ENCODE measurements around the gene CUX1. TPM values are rescaled to one million over a fixed set of nuclear protein-coding genes. Genes with fewer than 3 reads are reported as not detected.
A peak's percentile ranks its signal among the peaks of the same experiment; 100 is the strongest.
"Not testable (repeated sequence)": the region's sequence is repeated elsewhere in the genome, so short reads cannot be mapped to it uniquely, and the experiment has no call there.

The CUX1 gene
- total RNA-seq, 1 experiment from 2014 or later, result 92.4 TPM

DNA sequence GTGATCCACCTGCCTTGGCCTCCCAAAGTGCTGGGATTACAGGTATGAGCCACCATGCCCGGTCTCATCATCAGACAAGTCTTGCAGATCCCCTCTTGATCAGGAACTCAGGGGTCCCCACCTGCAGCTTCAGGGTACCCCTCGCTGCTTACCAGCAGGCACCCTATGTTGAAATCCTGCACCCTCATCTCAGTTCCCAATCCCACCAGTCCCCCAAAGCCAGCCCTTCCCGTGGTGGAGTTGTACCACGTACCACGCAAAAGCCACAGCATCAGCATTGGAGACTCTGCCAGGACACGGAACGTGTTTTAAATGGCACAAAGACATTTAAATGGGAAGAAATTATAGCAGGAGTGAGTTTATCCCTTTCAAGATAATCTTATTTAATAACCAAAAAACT lies 202.0 kb downstream of the CUX1 start:
- H3K79me2 ChIP-seq (ENCODE audit: low read length), result peaks cover 84% of the 10 kb centered on the region
- no peaks in the 10 kb centered on the region for H3K4me1 ChIP-seq (ENCODE audit: low read length)
- no peak overlapping the region for H3K4me3 ChIP-seq (ENCODE audit: low read length)

DNA sequence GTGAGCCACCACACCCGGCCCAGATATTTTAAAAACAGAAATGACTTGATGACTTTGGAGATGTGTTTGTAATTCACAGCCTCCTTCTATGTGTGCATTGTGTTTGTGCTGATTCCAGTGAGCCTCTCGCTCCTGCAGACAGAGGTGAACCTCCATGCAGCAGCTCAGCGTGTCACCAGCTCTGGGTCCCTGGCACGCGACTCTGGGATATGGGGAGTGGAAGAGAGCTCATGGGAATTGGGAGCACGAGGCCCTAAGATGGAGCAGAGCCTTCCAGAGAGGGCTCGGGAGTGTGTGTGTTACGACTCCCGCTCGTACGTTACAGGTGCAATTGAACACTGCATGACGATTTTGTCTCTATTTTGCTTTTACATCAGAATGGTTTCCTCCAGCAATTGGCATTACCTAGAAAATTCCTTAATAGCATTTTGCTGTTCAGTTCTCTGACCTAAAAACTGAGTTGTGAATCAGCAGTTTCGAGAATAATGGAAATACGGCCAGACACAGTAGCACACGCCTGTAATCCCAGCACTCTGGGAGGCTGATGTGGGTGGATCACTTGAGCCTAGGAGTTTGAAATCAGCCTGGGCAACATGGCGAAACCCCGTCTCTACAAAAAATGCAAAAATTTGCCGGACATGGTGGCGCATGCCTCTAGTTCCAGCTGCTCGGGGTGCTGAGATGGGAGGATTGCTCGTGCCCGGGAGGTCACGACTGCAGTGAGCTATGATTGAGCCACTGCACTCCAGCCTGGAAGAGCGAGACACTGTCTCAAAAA lies 204.6 kb downstream of the CUX1 start:
- no peak overlapping the region for H3K27ac ChIP-seq (ENCODE audit: low read length)
- H3K9ac ChIP-seq (ENCODE audit: low read length), result no peak overlapping the region
- peaks cover 78% of the 10 kb centered on the region for H3K79me2 ChIP-seq (ENCODE audit: low read length)
- H3K4me2 ChIP-seq (ENCODE audit: low read depth, low read length, poor library complexity, severe bottlenecking), result no peak overlapping the region
- no peak for DNase-seq
- no peaks in the 10 kb centered on the region for H3K4me1 ChIP-seq (ENCODE audit: low read length)
- H3K4me3 ChIP-seq (ENCODE audit: low read length), result no peak overlapping the region
- no peaks in the 10 kb centered on the region for H3K9me2 ChIP-seq (replicated peaks; ENCODE audit: insufficient read depth, low read length)
- no peaks in the 10 kb centered on the region for H3K27me3 ChIP-seq (ENCODE audit: low read length)
- H4K20me1 ChIP-seq (ENCODE audit: insufficient read depth, low read depth, low read length), result no peaks in the 10 kb centered on the region
- no peaks in the 10 kb centered on the region for H3K9me3 ChIP-seq (ENCODE audit: low read length)
- no peaks in the 10 kb centered on the region for H3K36me3 ChIP-seq (ENCODE audit: insufficient read depth, low read length)
- no peak overlapping the region for H2AFZ ChIP-seq (ENCODE audit: low read length)

More for the DNA sequence above, 202.0 kb downstream of the CUX1 start:
- Histone ChIP-seq H3K9me2 (replicated peaks; ENCODE audit: insufficient read depth, low read length) (no peaks in the 10 kb centered on the region), H3K27me3 (ENCODE audit: low read length) (no peaks in the 10 kb centered on the region), H3K9ac (ENCODE audit: low read length) (no peak overlapping the region), H2AFZ (ENCODE audit: low read length) (no peak overlapping the region), H3K4me2 (ENCODE audit: low read depth, low read length, poor library complexity, severe bottlenecking) (no peak overlapping the region), H4K20me1 (ENCODE audit: insufficient read depth, low read depth, low read length) (no peaks in the 10 kb centered on the region), H3K9me3 (ENCODE audit: low read length) (no peaks in the 10 kb centered on the region), H3K27ac (ENCODE audit: low read length) (no peak overlapping the region), H3K36me3 (ENCODE audit: insufficient read depth, low read length) (peaks cover 3% of the 10 kb centered on the region; the same call in 1 of the 2 replicates)
- DNase-seq, result no peak

DNA sequence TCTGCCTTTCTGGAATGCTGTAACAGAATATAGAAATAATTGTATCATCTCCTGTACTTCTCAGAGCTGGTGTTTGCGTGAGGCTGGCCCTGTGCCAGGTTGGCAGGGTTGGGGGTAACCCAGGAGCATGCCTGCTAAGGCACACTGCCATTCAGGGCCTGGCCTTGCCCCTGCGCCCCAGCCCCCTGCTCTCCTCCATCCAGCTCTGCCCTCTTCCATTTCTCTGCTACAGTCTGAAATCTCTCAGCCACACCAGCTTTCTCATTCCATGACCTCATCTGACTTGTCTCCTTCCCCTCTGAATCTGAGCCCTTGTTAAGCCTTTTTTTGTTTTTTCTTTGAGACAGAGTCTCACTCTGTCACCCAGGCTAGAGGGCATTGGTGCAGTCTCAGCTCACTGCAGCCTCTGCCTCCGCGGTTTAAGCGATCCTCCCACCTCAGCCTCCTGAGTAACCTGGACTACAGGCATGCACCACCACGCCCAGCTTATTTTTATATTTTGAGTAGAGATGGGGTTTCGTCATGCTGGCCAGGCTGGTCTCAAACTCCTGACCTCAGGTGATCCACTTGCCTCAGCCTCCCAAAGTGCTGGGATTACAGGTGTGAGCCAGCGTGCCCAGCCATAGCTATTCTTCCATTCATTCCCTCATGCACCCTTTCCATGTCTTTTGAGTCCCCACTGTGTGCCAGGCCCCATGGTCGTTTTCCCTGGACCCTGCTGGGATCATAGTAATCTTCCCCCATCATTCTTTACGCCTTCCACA lies 206.8 kb downstream of the CUX1 start:
- H3K4me2 ChIP-seq (ENCODE audit: low read depth, low read length, poor library complexity, severe bottlenecking), result no peak overlapping the region
- no peaks in the 10 kb centered on the region for H3K9me2 ChIP-seq (replicated peaks; ENCODE audit: insufficient read depth, low read length)
- no peak overlapping the region for H2AFZ ChIP-seq (ENCODE audit: low read length)
- peaks cover 68% of the 10 kb centered on the region for H3K79me2 ChIP-seq (ENCODE audit: low read length)
- no peak for DNase-seq
- H3K4me3 ChIP-seq (ENCODE audit: low read length), result no peak overlapping the region
- H4K20me1 ChIP-seq (ENCODE audit: insufficient read depth, low read depth, low read length), result no peaks in the 10 kb centered on the region
- H3K9ac ChIP-seq (ENCODE audit: low read length), result no peak overlapping the region
- H3K27ac ChIP-seq (ENCODE audit: low read length), result no peak overlapping the region
- H3K27me3 ChIP-seq (ENCODE audit: low read length), result no peaks in the 10 kb centered on the region
- H3K4me1 ChIP-seq (ENCODE audit: low read length), result peaks cover 11% of the 10 kb centered on the region
- H3K36me3 ChIP-seq (ENCODE audit: insufficient read depth, low read length), result peaks cover 3% of the 10 kb centered on the region; the same call in 1 of the 2 replicates
- H3K9me3 ChIP-seq (ENCODE audit: low read length), result no peaks in the 10 kb centered on the region

DNA sequence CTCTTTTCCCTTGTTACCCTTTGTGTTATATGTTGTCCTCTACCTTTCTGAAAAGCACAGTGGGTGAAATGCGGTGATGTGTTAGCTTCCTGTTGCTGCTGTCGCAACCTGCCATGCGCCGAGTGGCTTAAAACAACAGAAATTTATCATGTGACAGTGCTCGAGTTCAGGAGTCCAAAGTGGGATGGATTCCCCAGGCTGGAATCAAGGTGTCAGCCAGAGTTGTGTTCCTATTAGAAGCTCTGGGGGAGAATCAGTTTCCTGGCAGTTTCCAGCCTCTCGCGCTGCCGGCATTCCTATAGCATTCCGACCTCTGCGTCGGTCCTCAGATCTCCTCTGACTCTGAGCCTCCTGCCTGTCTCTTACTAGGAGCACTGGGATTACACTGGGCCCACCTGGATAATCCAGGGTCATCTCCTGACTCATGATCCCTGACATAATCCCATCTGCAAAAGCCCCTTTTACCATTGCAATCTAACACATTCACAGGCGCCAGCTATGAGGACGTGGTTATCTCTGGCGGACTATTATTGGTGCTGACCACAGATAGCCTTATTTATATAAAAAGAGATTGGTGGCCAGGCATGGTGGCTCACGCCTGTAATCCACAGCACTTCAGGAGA lies 207.5 kb downstream of the CUX1 start:
- Histone ChIP-seq H3K27me3 (ENCODE audit: low read length) (no peaks in the 10 kb centered on the region), H3K4me2 (ENCODE audit: low read depth, low read length, poor library complexity, severe bottlenecking) (no peak overlapping the region), H3K9me3 (ENCODE audit: low read length) (no peaks in the 10 kb centered on the region)

DNA sequence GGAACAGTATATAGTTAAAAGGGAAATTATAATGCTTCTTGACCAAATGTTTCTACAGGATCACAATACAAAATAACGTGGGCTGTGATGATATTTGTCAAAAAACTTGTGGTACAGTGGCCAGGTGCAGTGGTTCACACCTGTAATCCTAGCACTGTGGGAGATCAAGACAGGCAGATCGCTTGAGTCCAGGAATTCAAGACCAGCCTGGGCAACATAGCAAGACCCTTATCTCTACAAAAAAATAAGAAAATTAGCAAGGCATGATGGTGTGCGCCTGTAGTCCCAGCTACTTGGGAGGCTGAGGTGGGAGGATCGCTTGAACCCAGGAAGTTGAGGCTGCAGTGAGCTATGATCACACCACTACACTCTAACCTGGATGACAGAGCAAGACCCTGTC lies 208.4 kb downstream of the CUX1 start:
- not testable (repeated sequence) for H3K4me3 ChIP-seq (ENCODE audit: low read length); H3K36me3 ChIP-seq (ENCODE audit: insufficient read depth, low read length); H3K27ac ChIP-seq (ENCODE audit: low read length); H4K20me1 ChIP-seq (ENCODE audit: insufficient read depth, low read depth, low read length); H3K9me3 ChIP-seq (ENCODE audit: low read length); H2AFZ ChIP-seq (ENCODE audit: low read length); H3K9ac ChIP-seq (ENCODE audit: low read length); DNase-seq; H3K9me2 ChIP-seq (replicated peaks; ENCODE audit: insufficient read depth, low read length); H3K4me2 ChIP-seq (ENCODE audit: low read depth, low read length, poor library complexity, severe bottlenecking); H3K27me3 ChIP-seq (ENCODE audit: low read length)
- Histone ChIP-seq H3K4me1 (ENCODE audit: low read length) (peaks cover 27% of the 10 kb centered on the region), H3K79me2 (ENCODE audit: low read length) (peaks cover 69% of the 10 kb centered on the region)

More for the DNA sequence above, 207.5 kb downstream of the CUX1 start:
- Histone ChIP-seq H3K9ac (ENCODE audit: low read length) (no peak overlapping the region), H3K27ac (ENCODE audit: low read length) (no peak overlapping the region), H3K4me3 (ENCODE audit: low read length) (no peak overlapping the region), H2AFZ (ENCODE audit: low read length) (no peak overlapping the region), H4K20me1 (ENCODE audit: insufficient read depth, low read depth, low read length) (no peaks in the 10 kb centered on the region), H3K79me2 (ENCODE audit: low read length) (peaks cover 70% of the 10 kb centered on the region), H3K9me2 (replicated peaks; ENCODE audit: insufficient read depth, low read length) (no peaks in the 10 kb centered on the region), H3K36me3 (ENCODE audit: insufficient read depth, low read length) (peaks cover 3% of the 10 kb centered on the region; the same call in 1 of the 2 replicates), H3K4me1 (ENCODE audit: low read length) (peaks cover 18% of the 10 kb centered on the region)
- DNase-seq, result no peak

DNA sequence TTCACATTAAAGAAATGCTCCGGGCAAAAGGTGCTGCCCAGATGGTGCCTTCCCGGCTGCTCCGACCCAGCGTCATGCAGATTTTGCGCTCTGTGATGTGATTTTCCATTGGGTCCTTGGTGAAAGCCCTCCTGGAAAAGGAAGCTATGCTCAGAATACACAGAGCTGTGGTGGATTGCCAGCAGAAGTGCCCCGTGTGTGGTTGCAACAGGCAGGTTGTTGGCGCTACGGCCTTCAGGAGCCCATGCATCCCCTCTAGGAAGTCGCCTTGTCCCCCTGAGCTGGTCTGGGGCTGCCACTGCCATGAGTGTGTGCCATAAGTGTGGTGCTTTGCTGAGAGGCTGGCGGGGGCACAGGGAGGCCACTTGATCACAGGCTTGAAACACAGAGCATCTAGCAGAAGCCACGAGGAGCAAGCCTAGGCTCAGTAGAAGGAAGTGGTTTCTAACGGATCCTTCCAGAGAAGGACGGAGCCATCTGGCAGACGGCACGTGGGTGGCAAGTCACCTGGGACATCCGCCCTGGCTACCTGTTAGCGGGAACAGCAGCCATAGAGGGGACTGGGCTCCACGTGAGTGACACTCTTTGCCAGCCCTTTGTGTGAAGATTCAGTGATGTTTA lies 210.9 kb downstream of the CUX1 start:
- H2AFZ ChIP-seq (ENCODE audit: low read length), result no peak overlapping the region
- H3K4me2 ChIP-seq (ENCODE audit: low read depth, low read length, poor library complexity, severe bottlenecking), result no peak overlapping the region
- H3K9me2 ChIP-seq (replicated peaks; ENCODE audit: insufficient read depth, low read length), result no peaks in the 10 kb centered on the region
- H3K4me1 ChIP-seq (ENCODE audit: low read length), result peaks cover 33% of the 10 kb centered on the region
- H3K27ac ChIP-seq (ENCODE audit: low read length), result no peak overlapping the region
- no peak overlapping the region for H3K9ac ChIP-seq (ENCODE audit: low read length)
- no peak overlapping the region for H3K4me3 ChIP-seq (ENCODE audit: low read length)
- no peak for DNase-seq
- peaks cover 61% of the 10 kb centered on the region for H3K79me2 ChIP-seq (ENCODE audit: low read length)
- no peaks in the 10 kb centered on the region for H4K20me1 ChIP-seq (ENCODE audit: insufficient read depth, low read depth, low read length)
- H3K27me3 ChIP-seq (ENCODE audit: low read length), result no peaks in the 10 kb centered on the region
- H3K9me3 ChIP-seq (ENCODE audit: low read length), result no peaks in the 10 kb centered on the region
- H3K36me3 ChIP-seq (ENCODE audit: insufficient read depth, low read length), result peaks cover 15% of the 10 kb centered on the region

DNA sequence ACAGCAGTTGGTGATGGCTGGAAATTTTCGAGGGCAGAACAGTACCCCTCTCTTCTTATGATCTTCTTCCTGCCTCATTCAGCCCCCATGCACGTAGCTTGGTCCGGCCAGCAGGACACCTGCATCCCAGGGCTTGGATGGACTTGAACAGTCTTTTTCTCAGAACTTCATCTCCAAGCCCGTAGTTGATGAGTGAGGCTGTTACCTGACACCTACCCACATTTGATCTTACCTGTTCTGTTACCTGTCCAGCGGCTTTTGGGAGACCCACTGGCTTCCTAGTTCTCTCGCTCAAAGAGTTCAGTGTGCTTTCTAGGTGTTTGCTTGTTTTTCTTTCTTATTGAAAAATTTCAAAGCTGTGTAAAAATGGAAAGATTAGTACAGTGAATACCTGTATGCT lies 212.2 kb downstream of the CUX1 start:
- H4K20me1 ChIP-seq (ENCODE audit: insufficient read depth, low read depth, low read length), result no peaks in the 10 kb centered on the region
- no peak for DNase-seq
- H3K27ac ChIP-seq (ENCODE audit: low read length), result peak overlapping the region; percentile 86; the same call in 1 of the 2 replicates
- no peak overlapping the region for H2AFZ ChIP-seq (ENCODE audit: low read length)
- H3K27me3 ChIP-seq (ENCODE audit: low read length), result no peaks in the 10 kb centered on the region
- no peaks in the 10 kb centered on the region for H3K9me2 ChIP-seq (replicated peaks; ENCODE audit: insufficient read depth, low read length)
- H3K9ac ChIP-seq (ENCODE audit: low read length), result no peak overlapping the region
- H3K9me3 ChIP-seq (ENCODE audit: low read length), result no peaks in the 10 kb centered on the region
- H3K36me3 ChIP-seq (ENCODE audit: insufficient read depth, low read length), result peaks cover 15% of the 10 kb centered on the region
- peaks cover 33% of the 10 kb centered on the region for H3K4me1 ChIP-seq (ENCODE audit: low read length)
- peaks cover 53% of the 10 kb centered on the region for H3K79me2 ChIP-seq (ENCODE audit: low read length)
- H3K4me2 ChIP-seq (ENCODE audit: low read depth, low read length, poor library complexity, severe bottlenecking), result peak overlapping the region; percentile 10
- H3K4me3 ChIP-seq (ENCODE audit: low read length), result no peak overlapping the region

DNA sequence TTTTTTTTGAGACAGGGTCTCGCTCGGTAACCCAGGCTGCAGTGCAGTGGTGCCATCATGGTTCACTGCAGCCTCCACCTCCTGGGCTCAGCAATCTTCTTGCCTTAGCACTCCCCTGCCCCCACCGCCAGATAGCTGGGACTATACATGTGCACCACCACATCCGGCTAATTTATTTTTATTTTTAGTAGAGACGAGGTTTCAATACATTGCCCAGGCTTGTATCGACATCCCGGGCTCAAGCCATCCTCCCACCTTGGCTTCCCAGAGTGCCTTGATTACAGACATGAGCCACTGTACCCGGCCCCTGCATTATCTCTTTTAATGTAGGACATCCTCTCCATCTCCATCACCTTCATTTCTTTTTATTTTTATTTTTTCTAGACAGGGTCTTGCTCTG lies 213.3 kb downstream of the CUX1 start:
- H2AFZ ChIP-seq (ENCODE audit: low read length), result no peak overlapping the region
- H3K9me3 ChIP-seq (ENCODE audit: low read length), result no peaks in the 10 kb centered on the region
- H3K4me2 ChIP-seq (ENCODE audit: low read depth, low read length, poor library complexity, severe bottlenecking), result peak overlapping the region; percentile 64
- H3K4me1 ChIP-seq (ENCODE audit: low read length), result peaks cover 33% of the 10 kb centered on the region
- H4K20me1 ChIP-seq (ENCODE audit: insufficient read depth, low read depth, low read length), result no peaks in the 10 kb centered on the region
- H3K79me2 ChIP-seq (ENCODE audit: low read length), result peaks cover 52% of the 10 kb centered on the region
- no peaks in the 10 kb centered on the region for H3K9me2 ChIP-seq (replicated peaks; ENCODE audit: insufficient read depth, low read length)
- no peak overlapping the region for H3K4me3 ChIP-seq (ENCODE audit: low read length)
- H3K36me3 ChIP-seq (ENCODE audit: insufficient read depth, low read length), result peaks cover 19% of the 10 kb centered on the region
- peak; percentile 81 for DNase-seq
- H3K27me3 ChIP-seq (ENCODE audit: low read length), result no peaks in the 10 kb centered on the region
- peak overlapping the region; percentile 86 for H3K27ac ChIP-seq (ENCODE audit: low read length)
- H3K9ac ChIP-seq (ENCODE audit: low read length), result peak overlapping the region; percentile 43

All from Karpas-422 (cell line).